HepG2 (cell line): ENCODE measurements around the gene SPATA31E1. TPM values are rescaled to one million over a fixed set of nuclear protein-coding genes. Genes with fewer than 3 reads are reported as not detected.

Source experiments
- ATAC-seq: fragments of 200-7000 bp; cut with Tn5 transposase; 3 replicates; pipeline ENCODE4 v1.9.1; 2020; ENCODE audit warnings: mild to moderate bottlenecking, moderate library complexity
- BruUV-seq: library from RNA; stranded (reverse); fragments of 400-500 nt; replicated peaks from 2 replicates; lab custom pipeline; 2021; lab: Mats Ljungman, UMichigan
- CTCF ChIA-PET: fragments of 300-600 bp; formaldehyde crosslinking; extraction: SDS; loops from one replicate; lab custom pipeline; 2021; ENCODE audit warnings: low total read pairs, inconsistent platforms, low intra/inter-chr PET ratio; lab: Yijun Ruan, JAX
- POLR2A ChIA-PET: fragments of 350-600 bp; sonication (Branson Sonifier 250); formaldehyde crosslinking; loops from one replicate; lab custom pipeline; 2020; ENCODE audit warnings: antibody characterized with exemption, inconsistent platforms; lab: Yijun Ruan, JAX
- DNase-seq: peaks from one replicate; pipeline ENCODE4 v3.0.0-alpha.2; 2015; ENCODE audit warnings: low spot score
- FAIRE-seq: peaks from 3 replicates; lab custom pipeline; 2011; peaks lifted over from hg19 to GRCh38; lab: Jason Lieb, UNC
- H2AFZ ChIP-seq: one replicate; pipeline ENCODE4 v1.6.1; 2011; ENCODE audit warnings: low read length, inconsistent platforms
- H3K27ac ChIP-seq: fragments of 300-600 bp; 3 replicates; pipeline ENCODE4 v1.8.0; 2011; ENCODE audit warnings: mixed run types, mild to moderate bottlenecking, mixed read lengths, low read length, inconsistent platforms; ENCODE audit not compliant: insufficient read depth; ENCODE audit errors: extremely low read length
- H3K27me3 ChIP-seq, 2 experiments: fragments of 200-600 bp in 1 of 2; 2 replicates in 1 of 2; 3 replicates in 1 of 2; pipeline versions ENCODE4 v1.6.0 to v1.8.0; 2011; ENCODE audit warnings: low read length in 2 of 2, mild to moderate bottlenecking in 2 of 2, moderate library complexity in 2 of 2, inconsistent platforms in 1 of 2; ENCODE audit not compliant: insufficient read depth in 2 of 2, control insufficient read depth in 1 of 2
- H3K36me3 ChIP-seq, 2 experiments: fragments of 200-600 bp in 1 of 2; replicated peaks in 1 of 2; 2 replicates in 1 of 2; 3 replicates in 1 of 2; pipeline versions ENCODE4 v1.5.1 to v1.8.0; 2011; ENCODE audit warnings: low read length in 2 of 2, inconsistent platforms in 1 of 2; ENCODE audit not compliant: insufficient read depth in 2 of 2, control insufficient read depth in 1 of 2
- H3K4me1 ChIP-seq: 2 replicates; pipeline ENCODE4 v1.5.1; 2012; ENCODE audit warnings: low read length, inconsistent platforms; ENCODE audit not compliant: insufficient read depth
- H3K4me2 ChIP-seq: 2 replicates; pipeline ENCODE4 v1.6.0; 2011; ENCODE audit warnings: low read depth, low read length, inconsistent platforms
- H3K4me3 ChIP-seq, 3 experiments: fragments of 200-600 bp in 1 of 3; sonication (generic), shearing (Covaris generic) in 1 of 3; replicated peaks in 1 of 3; 2 replicates each; pipeline ENCODE4 v1.5.1; 2011 to 2016; ENCODE audit warnings: low read length in 3 of 3, inconsistent platforms in 2 of 3, low read depth in 2 of 3, mild to moderate bottlenecking in 2 of 3, control low read depth in 1 of 3, mixed read lengths in 1 of 3; ENCODE audit not compliant: insufficient read depth in 1 of 3
- H3K79me2 ChIP-seq: one replicate; pipeline ENCODE4 v1.6.1; 2011; ENCODE audit warnings: low read length, inconsistent platforms; ENCODE audit not compliant: insufficient read depth
- H3K9ac ChIP-seq: 2 replicates; pipeline ENCODE4 v1.6.0; 2011; ENCODE audit warnings: mild to moderate bottlenecking, low read depth, low read length, inconsistent platforms; ENCODE audit not compliant: insufficient read depth
- H3K9me3 ChIP-seq: 2 replicates; pipeline ENCODE4 v1.5.1; 2012; ENCODE audit warnings: mild to moderate bottlenecking, low read length
- H4K20me1 ChIP-seq: 2 replicates; pipeline ENCODE4 v1.6.0; 2011; ENCODE audit warnings: inconsistent platforms, mild to moderate bottlenecking, low read length, moderate library complexity; ENCODE audit not compliant: insufficient read depth
- ARID3A ChIP-seq: IDR thresholded peaks from 2 replicates; pipeline ENCODE4 v1.6.1; 2012; ENCODE audit warnings: low read depth, low read length, improper control_type of control experiment
- ATF4 ChIP-seq, 2 experiments: fragments of 450-650 bp in 1 of 2; sonication (generic) in 1 of 2; formaldehyde crosslinking; IDR thresholded peaks; 2 replicates each; pipeline versions ENCODE4 v1.5.0 to v1.8.0; 2020 to 2022; ENCODE audit warnings: mild to moderate bottlenecking in 1 of 2, missing genetic modification reagents in 1 of 2
- BRF2 ChIP-seq: sonication (generic); formaldehyde crosslinking; IDR thresholded peaks from 2 replicates; pipeline ENCODE4 v1.8.1; 2022; ENCODE audit warnings: mild to moderate bottlenecking, missing genetic modification reagents
- GMEB2 ChIP-seq: IDR thresholded peaks from 2 replicates; pipeline ENCODE4 v1.6.1; 2016; ENCODE audit warnings: missing biosample characterization, missing genetic modification reagents, low read depth
- HES4 ChIP-seq: sonication (generic); formaldehyde crosslinking; IDR thresholded peaks from 2 replicates; pipeline ENCODE4 v1.9.0; 2021; ENCODE audit warnings: mild to moderate bottlenecking, missing genetic modification reagents, borderline replicate concordance
- KDM2A ChIP-seq: sonication (generic); formaldehyde crosslinking; IDR thresholded peaks from 2 replicates; pipeline ENCODE4 v1.4.0; 2020; ENCODE audit warnings: low read depth, missing genetic modification reagents, borderline replicate concordance
- KLF6 ChIP-seq: IDR thresholded peaks from 2 replicates; pipeline ENCODE4 v1.8.0; 2016; ENCODE audit warnings: missing biosample characterization, missing genetic modification reagents
- KMT2B ChIP-seq: IDR thresholded peaks from 2 replicates; pipeline ENCODE4 v1.6.1; 2016; ENCODE audit warnings: missing genetic modification reagents, missing compliant biosample characterization
- POLR2AphosphoS2 ChIP-seq: IDR thresholded peaks from 2 replicates; pipeline ENCODE4 v1.6.1; 2011; ENCODE audit warnings: low read depth, low read length, improper control_type of control experiment
- RXRB ChIP-seq: IDR thresholded peaks from 2 replicates; pipeline ENCODE4 v1.6.1; 2016; ENCODE audit warnings: borderline replicate concordance, missing genetic modification reagents, missing compliant biosample characterization
- STAT6 ChIP-seq: sonication (generic); formaldehyde crosslinking; IDR thresholded peaks from 2 replicates; pipeline ENCODE4 v1.4.0; 2020; ENCODE audit warnings: missing genetic modification reagents, mild to moderate bottlenecking, borderline replicate concordance
- TCF12 ChIP-seq, 2 experiments: fragments of 450-650 bp in 1 of 2; sonication (generic) in 1 of 2; formaldehyde crosslinking in 1 of 2; IDR thresholded peaks; 2 replicates each; pipeline versions ENCODE4 v1.6.1 to v1.8.0; 2017 to 2022; ENCODE audit warnings: antibody characterized with exemption in 1 of 2, mild to moderate bottlenecking in 1 of 2, missing genetic modification reagents in 1 of 2, moderate library complexity in 1 of 2
- U2AF2 ChIP-seq: fragments of 200-400 bp; formaldehyde crosslinking; IDR thresholded peaks from 2 replicates; pipeline ENCODE4 v1.6.1; 2017; ENCODE audit warnings: low read depth, mild to moderate bottlenecking, low read length
- ZNF567 ChIP-seq: sonication (generic); formaldehyde crosslinking; IDR thresholded peaks from 2 replicates; pipeline ENCODE4 v1.8.1; 2023; ENCODE audit warnings: mild to moderate bottlenecking, missing genetic modification reagents, borderline replicate concordance
- ZNF781 ChIP-seq: sonication (generic); formaldehyde crosslinking; IDR thresholded peaks from 2 replicates; pipeline ENCODE4 v1.5.1; 2020; ENCODE audit warnings: borderline replicate concordance, mild to moderate bottlenecking, missing genetic modification reagents; ENCODE audit errors: not compliant biosample characterization
- ZSCAN29 ChIP-seq: sonication (generic); formaldehyde crosslinking; conservative IDR thresholded peaks from 2 replicates; pipeline ENCODE4 v1.4.0; 2020; ENCODE audit warnings: mild to moderate bottlenecking, missing genetic modification reagents
- WGBS: methylation state at CpG from one replicate; pipeline ENCODE4 v1.1.6; 2017; ENCODE audit warnings: low lambda C conversion rate; 5-methylcytosine and 5-hydroxymethylcytosine counted together
- in situ Hi-C: cut with HindIII; loops from 2 replicates; pipeline ENCODE4 v1.10.0; 2017; ENCODE audit warnings: low pct_unique_long_range_greater_than_20kb; ENCODE audit not compliant: extremely low pct_ligation_motif_present
- intact Hi-C: fragments of 100-400 bp; cut with micrococcal nuclease; formaldehyde crosslinking; loops from one replicate; pipeline ENCODE4 v1.10.0; 2022; ENCODE audit not compliant: unreplicated experiment
- polyA plus RNA-seq, 8 experiments: library from polyadenylated mRNA; depleted of rRNA in 3 of 8; stranded (reverse) in 7 of 8; unstranded in 1 of 8; fragments of >200 nt; fragmentation: Illumina TruSeq in 4 of 8; extraction: Trizol in 4 of 8; gene quantifications; 2 replicates each; pipeline versions ENCODE4 v1.2.1 to v1.2.3, GENCODE V29; 2011 to 2016; ENCODE audit warnings: low read depth in 4 of 8, missing spikeins in 1 of 8, mixed read lengths in 1 of 8; ENCODE audit not compliant: insufficient read depth in 1 of 8
- total RNA-seq, 5 experiments: library from RNA; depleted of rRNA; stranded (reverse); fragments of >200 nt; fragmentation: Illumina TruSeq; extraction: Trizol; gene quantifications; 2 replicates each; pipeline ENCODE4 v1.2.3, GENCODE V29; 2016; ENCODE audit warnings: low read depth in 1 of 5

The SPATA31E1 gene
- total and polyA plus RNA-seq, 2 of the 13 experiments (the other 11 are each of a cell fraction or from before 2014, with no cell fraction given) = not detected

- no peak for FAIRE-seq
- ChIA-PET POLR2A (no interaction called here), CTCF (no interaction called here)
- 77% methylated on average over 3 of the region's 3 CpGs for WGBS
- Histone ChIP-seq H2AFZ (no peak overlapping the region), H3K36me3 (no peaks in the 10 kb centered on the region), H3K79me2 (no peaks in the 10 kb centered on the region), H3K4me3 (no peak overlapping the region), H3K4me2 (no peak overlapping the region), H4K20me1 (no peaks in the 10 kb centered on the region), H3K4me1 (no peaks in the 10 kb centered on the region), H3K9me3 (peaks cover 4% of the 10 kb centered on the region; the same call in 1 of the 2 replicates), H3K27ac (no peak overlapping the region), H3K9ac (no peak overlapping the region), H3K27me3 (no peaks in the 10 kb centered on the region)
- BruUV-seq = no TSS peak
- ATAC-seq = no peak
- intact Hi-C loops (no loop called here), in situ Hi-C loops (no loop called here)
- DNase-seq = no peak
- TF ChIP-seq ARID3A (no peak), U2AF2 (no peak), STAT6 (CRISPR knock-in tag) (no peak), KMT2B (CRISPR knock-in tag) (no peak), ATF4 (CRISPR knock-in tag; IDR thresholded peaks at IDR 0.05) (no peak), HES4 (CRISPR knock-in tag) (no peak), TCF12 (IDR thresholded peaks at IDR 0.05) (no peak), TCF12 (CRISPR knock-in tag; IDR thresholded peaks at IDR 0.05) (no peak), POLR2AphosphoS2 (no peak), RXRB (no peak), BRF2 (CRISPR knock-in tag) (no peak), KDM2A (CRISPR knock-in tag) (no peak), ZNF567 (CRISPR knock-in tag) (no peak), ZSCAN29 (no peak), GMEB2 (no peak), ZNF781 (no peak), KLF6 (no peak)
Measured at GRCh38 chr9:87864915-87865314, 17.8 kb upstream of the SPATA31E1 start.
